OCI-LY3 (cell line): ENCODE measurements around the gene EIF4E.
"Not testable (repeated sequence)": the region's sequence is repeated elsewhere in the genome, so short reads cannot be mapped to it uniquely, and the experiment has no call there.

Experiments used
- H2AFZ ChIP-seq: fragments of 200-600, 300-600 bp; shearing (Covaris generic); 2 replicates; pipeline ENCODE4 v1.6.0; 2014; ENCODE audit warnings: antibody characterized with exemption, low read depth, low read length
- H3K27ac ChIP-seq: fragments of 200-600, 300-600 bp; sonication (generic); 2 replicates; pipeline ENCODE4 v1.5.1; 2014; ENCODE audit warnings: mild to moderate bottlenecking, low read length, moderate library complexity, mixed read lengths
- H3K27me3 ChIP-seq: fragments of 200-600, 300-600 bp; sonication (generic); 2 replicates; pipeline ENCODE4 v1.6.1; 2014; ENCODE audit warnings: low read depth, low read length, mixed read lengths
- H3K36me3 ChIP-seq: fragments of 200-600, 300-600 bp; sonication (generic); replicated peaks from 2 replicates; pipeline ENCODE3; 2014; ENCODE audit warnings: low read depth, low read length, mixed read lengths
- H3K4me1 ChIP-seq: fragments of 300-600, 200-600 bp; sonication (generic); 2 replicates; pipeline ENCODE4 v1.6.1; 2014; ENCODE audit warnings: low read length, mixed read lengths
- H3K4me2 ChIP-seq: fragments of 200-600, 300-600 bp; sonication (generic); 2 replicates; pipeline ENCODE4 v1.6.1; 2014; ENCODE audit warnings: low read length, mixed read lengths
- H3K4me3 ChIP-seq: fragments of 300-600, 200-600 bp; sonication (generic); 2 replicates; pipeline ENCODE4 v1.5.1; 2014; ENCODE audit warnings: antibody characterized with exemption, mild to moderate bottlenecking, low read length, moderate library complexity
- H3K79me2 ChIP-seq: fragments of 300-600, 200-600 bp; shearing (Covaris generic); 2 replicates; pipeline ENCODE4 v1.6.1; 2014; ENCODE audit warnings: mild to moderate bottlenecking, low read length, mixed read lengths
- H3K9ac ChIP-seq: fragments of 300-600, 200-600 bp; shearing (Covaris generic); 2 replicates; pipeline ENCODE4 v1.6.0; 2014; ENCODE audit warnings: mild to moderate bottlenecking, low read length, moderate library complexity
- H3K9me3 ChIP-seq: fragments of 200-600, 300-600 bp; shearing (Covaris generic); 2 replicates; pipeline ENCODE4 v1.6.1; 2014; ENCODE audit warnings: low read length, mixed read lengths; ENCODE audit not compliant: insufficient read depth
- H4K20me1 ChIP-seq: fragments of 200-600, 300-600 bp; sonication (generic); 2 replicates; pipeline ENCODE4 v1.6.1; 2016; ENCODE audit warnings: low read length, mixed read lengths; ENCODE audit not compliant: insufficient read depth
- CTCF ChIP-seq: fragments of 200-600, 300-600 bp; sonication (generic); IDR thresholded peaks from 2 replicates; pipeline ENCODE4 v1.5.1; 2014; ENCODE audit warnings: antibody characterized with exemption, low read length, low read depth
- EZH2phosphoT487 ChIP-seq: fragments of 200-600 bp; shearing (Covaris generic); IDR thresholded peaks from 2 replicates; pipeline ENCODE4 v1.6.1; 2018; ENCODE audit warnings: antibody characterized with exemption, mixed run types, low read depth

EIF4E gene

DNA sequence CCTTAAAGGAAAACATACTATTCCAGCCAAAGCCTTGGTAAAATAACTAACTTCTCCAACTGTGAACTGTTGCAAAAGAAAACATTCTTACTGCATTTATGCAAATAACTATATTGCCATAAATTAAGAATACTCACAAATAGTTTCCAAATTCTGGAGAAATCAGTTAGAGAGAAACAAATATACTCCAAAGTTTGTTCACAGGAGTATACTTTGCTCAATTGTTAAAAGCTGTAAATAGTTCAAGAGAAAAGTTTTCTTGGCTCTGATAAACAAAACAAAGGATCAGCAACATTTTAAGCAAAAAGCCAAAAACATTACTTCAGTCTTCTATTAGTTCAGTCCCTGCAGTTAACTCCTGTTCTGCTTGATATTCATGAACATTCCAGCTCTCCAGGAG, 83.0 kb downstream of the EIF4E start:
- TF ChIP-seq EZH2phosphoT487: no peak
- TF ChIP-seq CTCF: no peak
- Histone ChIP-seq H3K27me3 (no peaks in the 10 kb centered on the region), H3K4me3 (no peak overlapping the region), H3K79me2 (no peaks in the 10 kb centered on the region), H3K36me3 (no peaks in the 10 kb centered on the region), H3K27ac (no peak overlapping the region), H3K9ac (no peak overlapping the region), H4K20me1 (no peaks in the 10 kb centered on the region), H3K4me2 (no peak overlapping the region), H3K9me3 (peaks cover 12% of the 10 kb centered on the region; the same call in 1 of the 2 replicates), H3K4me1 (no peaks in the 10 kb centered on the region), H2AFZ (no peak overlapping the region)

DNA sequence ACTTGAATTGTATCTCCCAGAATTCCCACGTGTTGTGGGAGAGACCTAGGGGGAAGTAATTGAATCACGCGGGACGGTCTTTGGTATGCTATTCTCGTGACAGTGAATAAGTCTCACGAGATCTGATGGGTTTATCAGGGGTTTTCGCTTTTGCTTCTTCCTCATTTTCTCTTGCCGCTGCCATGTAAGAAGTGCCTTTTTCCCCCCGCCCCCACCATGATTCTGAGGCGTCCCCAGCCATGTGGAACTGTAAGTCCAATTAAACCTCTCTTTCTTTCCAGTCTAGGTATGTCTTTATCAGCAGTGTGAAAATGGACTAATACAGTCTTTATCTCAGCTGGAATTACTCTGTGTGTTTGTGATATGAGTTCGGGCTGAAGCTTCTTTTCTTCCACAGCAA, 86.0 kb downstream of the EIF4E start:
- H3K4me2 ChIP-seq, H3K36me3 ChIP-seq, H2AFZ ChIP-seq, H3K27ac ChIP-seq, H3K4me1 ChIP-seq, H4K20me1 ChIP-seq, H3K4me3 ChIP-seq, H3K79me2 ChIP-seq, H3K9ac ChIP-seq, H3K27me3 ChIP-seq: not testable (repeated sequence)
- H3K9me3 ChIP-seq: peaks cover 12% of the 10 kb centered on the region; the same call in 1 of the 2 replicates

- Histone ChIP-seq H3K27ac (no peak overlapping the region), H3K4me2 (no peak overlapping the region), H4K20me1 (no peaks in the 10 kb centered on the region), H3K4me3 (no peak overlapping the region), H3K9me3 (no peaks in the 10 kb centered on the region), H2AFZ (no peak overlapping the region), H3K4me1 (no peaks in the 10 kb centered on the region), H3K9ac (no peak overlapping the region), H3K36me3 (no peaks in the 10 kb centered on the region), H3K27me3 (no peaks in the 10 kb centered on the region), H3K79me2 (no peaks in the 10 kb centered on the region)
- TF ChIP-seq CTCF (no peak), EZH2phosphoT487 (no peak)
Observed at GRCh38 chr4:98838977-98839618, 89.8 kb downstream of the EIF4E start.

DNA sequence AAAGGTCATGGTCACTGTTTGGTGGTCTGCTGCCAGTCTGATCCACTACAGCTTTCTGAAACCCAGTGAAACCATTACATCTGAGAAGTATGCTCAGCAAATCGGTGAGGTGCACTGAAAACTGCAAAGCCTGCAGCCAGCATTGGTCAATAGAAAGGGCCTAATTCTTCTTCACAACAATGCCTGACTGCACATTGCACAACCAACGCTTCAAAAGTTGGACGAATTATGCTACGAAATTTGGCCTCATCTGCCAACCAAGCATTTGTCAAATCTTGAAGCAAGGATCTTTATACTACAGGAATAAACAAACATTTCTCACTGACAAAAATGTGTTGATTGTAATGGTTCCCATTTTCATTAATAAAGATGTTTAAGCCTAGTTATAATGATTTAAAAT, 90.4 kb downstream of the EIF4E start:
- no peak for TF ChIP-seq CTCF
- Histone ChIP-seq H3K4me2 (no peak overlapping the region), H3K27ac (no peak overlapping the region), H3K4me1 (no peaks in the 10 kb centered on the region), H3K9ac (no peak overlapping the region), H3K4me3 (no peak overlapping the region), H3K27me3 (no peaks in the 10 kb centered on the region), H2AFZ (no peak overlapping the region), H3K79me2 (no peaks in the 10 kb centered on the region), H3K36me3 (no peaks in the 10 kb centered on the region), H4K20me1 (no peaks in the 10 kb centered on the region), H3K9me3 (no peaks in the 10 kb centered on the region)

DNA sequence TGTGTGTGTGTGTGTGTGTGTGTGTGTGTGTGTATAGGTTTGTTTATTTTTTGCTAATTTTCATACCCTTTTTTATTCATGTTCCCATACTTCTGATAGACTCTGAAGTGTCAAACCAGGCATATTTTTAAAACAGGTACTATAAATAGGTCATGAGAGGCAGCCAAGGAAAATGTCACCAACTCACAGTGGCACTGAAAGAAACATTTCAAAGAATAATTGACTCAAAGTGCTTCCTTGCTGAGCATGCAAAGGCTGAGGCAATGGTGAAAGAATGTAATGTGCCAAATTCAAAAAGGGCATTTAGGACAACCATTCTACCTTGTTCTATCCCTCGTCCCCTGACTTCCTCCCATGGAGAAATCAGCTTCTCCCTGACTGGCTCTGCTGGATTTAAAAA, 95.5 kb downstream of the EIF4E start:
- no peak for TF ChIP-seq CTCF
- no peak for TF ChIP-seq EZH2phosphoT487

DNA sequence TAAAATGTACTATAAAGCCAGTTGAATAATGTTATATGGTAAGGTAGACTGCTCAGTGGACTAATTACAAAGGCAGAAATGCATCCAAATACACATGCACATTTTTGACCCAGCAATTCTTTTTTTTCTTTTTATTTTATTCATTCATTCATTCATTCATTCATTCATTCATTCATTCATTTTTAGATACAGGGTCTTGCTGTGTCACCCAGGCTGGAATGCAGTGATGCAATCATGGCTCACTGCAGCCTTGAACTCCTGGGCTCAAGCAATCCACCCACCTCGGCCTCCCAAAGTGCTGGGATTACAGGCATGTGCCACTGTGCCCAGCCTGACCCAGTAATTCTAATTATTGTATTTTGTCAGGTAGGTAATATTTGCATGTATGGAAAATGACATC, 97.9 kb downstream of the EIF4E start:
- not testable (repeated sequence) for H3K79me2 ChIP-seq, H3K36me3 ChIP-seq, H3K9ac ChIP-seq, H3K9me3 ChIP-seq, H2AFZ ChIP-seq, H3K27ac ChIP-seq, H3K4me3 ChIP-seq, H4K20me1 ChIP-seq, H3K4me2 ChIP-seq, H3K4me1 ChIP-seq, H3K27me3 ChIP-seq

More for the DNA sequence above, 95.5 kb downstream of the EIF4E start:
- Histone ChIP-seq H3K79me2 (no peaks in the 10 kb centered on the region), H3K4me2 (no peak overlapping the region), H3K9me3 (no peaks in the 10 kb centered on the region), H3K27ac (no peak overlapping the region), H3K4me3 (no peak overlapping the region), H3K9ac (no peak overlapping the region), H4K20me1 (no peaks in the 10 kb centered on the region), H3K4me1 (no peaks in the 10 kb centered on the region), H3K36me3 (no peaks in the 10 kb centered on the region), H3K27me3 (no peaks in the 10 kb centered on the region), H2AFZ (no peak overlapping the region)
